ENCODE data around the gene MYO1D.

Gene MYO1D

DNA sequence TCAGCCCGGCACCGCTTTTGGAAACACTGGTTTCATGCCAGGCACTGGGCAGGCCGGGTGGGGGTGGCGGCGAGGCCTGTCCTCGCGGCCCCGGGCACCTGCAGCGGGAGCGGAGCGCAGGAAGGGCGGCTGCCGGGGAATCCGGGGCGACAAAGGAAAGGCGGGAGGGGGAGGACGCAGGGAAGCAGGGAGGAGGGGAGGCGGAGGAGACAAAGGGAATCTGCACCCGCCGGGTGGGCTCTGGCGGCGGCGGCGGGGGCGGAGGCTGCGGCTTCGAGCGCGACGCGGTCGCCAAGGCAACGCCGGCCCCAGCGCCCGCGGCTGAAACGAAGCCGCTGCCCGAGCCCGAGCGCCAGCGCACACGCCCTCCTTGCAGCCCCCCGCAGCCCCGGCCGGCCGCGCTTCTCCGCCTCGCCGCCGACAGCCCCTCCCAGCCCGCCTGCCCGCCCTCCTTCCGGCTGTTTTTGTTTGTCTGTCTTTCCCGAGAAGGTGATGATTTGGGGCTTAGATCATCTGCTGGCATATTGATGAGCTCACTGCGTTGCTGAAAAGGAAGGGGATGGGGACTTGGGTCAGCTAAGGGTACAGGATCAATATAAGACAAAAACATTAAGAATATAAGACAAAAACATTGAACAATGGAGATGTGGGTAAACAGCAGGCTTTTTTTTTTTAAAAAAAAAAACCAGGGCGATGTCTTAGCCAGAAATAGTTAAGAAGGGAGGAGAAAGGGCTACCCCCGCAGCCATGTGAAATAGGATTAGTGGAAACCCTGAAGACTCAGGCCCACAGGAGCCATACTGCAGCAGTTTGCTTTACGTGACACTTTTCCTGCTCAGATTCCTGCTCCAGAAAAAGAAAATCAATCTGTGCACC lies 357.5 kb downstream of the MYO1D start:
- peaks cover 8% of the 10 kb centered on the region for H3K36me3 ChIP-seq (replicated peaks; ENCODE audit: low read depth, low read length)
- H3K4me3 ChIP-seq (ENCODE audit: low read length): peak overlapping the region; percentile 72
- no peak overlapping the region; the same call in 1 of the 2 replicates for H3K27ac ChIP-seq (ENCODE audit: low read length)
- H3K4me2 ChIP-seq (ENCODE audit: low read length): peak overlapping the region; percentile 68
- TF ChIP-seq, protein P1, sequence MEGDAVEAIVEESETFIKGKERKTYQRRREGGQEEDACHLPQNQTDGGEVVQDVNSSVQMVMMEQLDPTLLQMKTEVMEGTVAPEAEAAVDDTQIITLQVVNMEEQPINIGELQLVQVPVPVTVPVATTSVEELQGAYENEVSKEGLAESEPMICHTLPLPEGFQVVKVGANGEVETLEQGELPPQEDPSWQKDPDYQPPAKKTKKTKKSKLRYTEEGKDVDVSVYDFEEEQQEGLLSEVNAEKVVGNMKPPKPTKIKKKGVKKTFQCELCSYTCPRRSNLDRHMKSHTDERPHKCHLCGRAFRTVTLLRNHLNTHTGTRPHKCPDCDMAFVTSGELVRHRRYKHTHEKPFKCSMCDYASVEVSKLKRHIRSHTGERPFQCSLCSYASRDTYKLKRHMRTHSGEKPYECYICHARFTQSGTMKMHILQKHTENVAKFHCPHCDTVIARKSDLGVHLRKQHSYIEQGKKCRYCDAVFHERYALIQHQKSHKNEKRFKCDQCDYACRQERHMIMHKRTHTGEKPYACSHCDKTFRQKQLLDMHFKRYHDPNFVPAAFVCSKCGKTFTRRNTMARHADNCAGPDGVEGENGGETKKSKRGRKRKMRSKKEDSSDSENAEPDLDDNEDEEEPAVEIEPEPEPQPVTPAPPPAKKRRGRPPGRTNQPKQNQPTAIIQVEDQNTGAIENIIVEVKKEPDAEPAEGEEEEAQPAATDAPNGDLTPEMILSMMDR (IDR thresholded peaks at IDR 0.05; ENCODE audit: low read depth, low read length): no peak
- no peak for TF ChIP-seq EZH2phosphoT487 (IDR thresholded peaks at IDR 0.05; ENCODE audit: low read depth)
- H4K20me1 ChIP-seq (ENCODE audit: insufficient read depth, low read length): peaks cover 59% of the 10 kb centered on the region
- peaks cover 86% of the 10 kb centered on the region for H3K4me1 ChIP-seq (ENCODE audit: low read length)
- peak overlapping the region; percentile 27; the same call in 1 of the 2 replicates for H3K9ac ChIP-seq (ENCODE audit: low read length)
- peaks cover 43% of the 10 kb centered on the region for H3K27me3 ChIP-seq (ENCODE audit: low read depth, low read length)
- no peaks in the 10 kb centered on the region for H3K9me3 ChIP-seq (ENCODE audit: insufficient read depth, low read length)
- H2AFZ ChIP-seq (ENCODE audit: low read depth, low read length): no peak overlapping the region
- no peaks in the 10 kb centered on the region for H3K79me2 ChIP-seq (ENCODE audit: low read length)

DNA sequence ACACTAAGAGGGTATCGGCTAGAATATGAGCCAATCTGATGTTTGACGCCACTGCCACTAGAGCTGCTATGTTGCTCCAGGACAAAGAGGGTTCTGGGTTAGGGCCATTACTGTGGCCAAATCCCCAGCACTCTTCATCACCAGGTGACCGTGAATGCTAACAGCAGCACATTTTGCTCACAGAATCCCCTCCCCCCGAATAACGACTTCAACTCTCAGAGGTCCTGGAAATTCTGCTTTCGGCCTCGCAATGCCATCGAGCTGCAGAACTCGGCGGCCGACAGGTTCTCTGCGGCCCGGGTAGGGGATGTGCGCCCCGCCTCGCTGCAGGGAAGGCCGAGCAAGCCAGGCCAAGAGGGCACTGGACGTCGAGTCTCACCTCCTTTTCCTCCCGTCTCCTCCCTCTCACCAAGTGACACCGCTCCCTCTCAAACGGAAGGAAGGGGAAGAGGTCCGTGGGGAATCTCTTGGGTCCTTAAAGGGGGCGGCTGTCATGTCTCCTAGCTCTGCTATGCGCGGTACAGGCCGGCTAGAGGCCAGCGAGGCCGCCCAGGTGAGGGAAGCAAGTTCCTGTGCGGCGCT lies 358.2 kb downstream of the MYO1D start:
- Histone ChIP-seq H3K36me3 (replicated peaks; ENCODE audit: low read depth, low read length) (peaks cover 8% of the 10 kb centered on the region), H3K79me2 (ENCODE audit: low read length) (no peaks in the 10 kb centered on the region), H3K9ac (ENCODE audit: low read length) (no peak overlapping the region), H3K27ac (ENCODE audit: low read length) (no peak overlapping the region), H4K20me1 (ENCODE audit: insufficient read depth, low read length) (peaks cover 57% of the 10 kb centered on the region), H3K4me1 (ENCODE audit: low read length) (peaks cover 79% of the 10 kb centered on the region), H3K27me3 (ENCODE audit: low read depth, low read length) (peaks cover 43% of the 10 kb centered on the region), H3K9me3 (ENCODE audit: insufficient read depth, low read length) (no peaks in the 10 kb centered on the region), H3K4me3 (ENCODE audit: low read length) (peak overlapping the region; percentile 72), H3K4me2 (ENCODE audit: low read length) (peak overlapping the region; percentile 68), H2AFZ (ENCODE audit: low read depth, low read length) (no peak overlapping the region)
- TF ChIP-seq EZH2phosphoT487 (IDR thresholded peaks at IDR 0.05; ENCODE audit: low read depth): no peak
- TF ChIP-seq, protein P1 (IDR thresholded peaks at IDR 0.05; ENCODE audit: low read depth, low read length): no peak

DNA sequence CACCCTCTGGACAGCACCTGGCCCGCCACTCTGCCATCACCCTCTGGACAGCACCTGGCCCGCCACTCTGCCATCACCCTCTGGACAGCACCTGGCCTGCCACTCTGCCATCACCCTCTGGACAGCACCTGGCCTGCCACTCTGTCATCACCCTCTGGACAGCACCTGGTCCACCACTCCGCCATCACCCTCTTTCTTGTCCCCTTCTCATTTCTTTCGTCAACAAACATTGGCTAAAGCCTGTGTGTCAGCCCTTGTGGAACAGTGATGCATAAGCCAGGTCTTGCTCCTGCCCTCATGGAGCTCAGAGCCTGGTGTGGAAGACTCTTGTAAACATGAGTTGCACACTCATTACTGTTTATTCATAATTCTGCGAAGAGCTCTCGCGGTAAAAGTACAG lies 358.9 kb downstream of the MYO1D start:
- H3K36me3 ChIP-seq (replicated peaks; ENCODE audit: low read depth, low read length): peaks cover 8% of the 10 kb centered on the region
- no peaks in the 10 kb centered on the region for H3K9me3 ChIP-seq (ENCODE audit: insufficient read depth, low read length)
- no peak overlapping the region for H2AFZ ChIP-seq (ENCODE audit: low read depth, low read length)
- no peak overlapping the region for H3K9ac ChIP-seq (ENCODE audit: low read length)
- no peaks in the 10 kb centered on the region for H3K79me2 ChIP-seq (ENCODE audit: low read length)
- TF ChIP-seq EZH2phosphoT487 (IDR thresholded peaks at IDR 0.05; ENCODE audit: low read depth): no peak
- TF ChIP-seq, protein P1 (IDR thresholded peaks at IDR 0.05; ENCODE audit: low read depth, low read length): no peak
- peaks cover 54% of the 10 kb centered on the region for H4K20me1 ChIP-seq (ENCODE audit: insufficient read depth, low read length)
- no peak overlapping the region for H3K4me3 ChIP-seq (ENCODE audit: low read length)
- H3K4me1 ChIP-seq (ENCODE audit: low read length): peaks cover 73% of the 10 kb centered on the region
- H3K4me2 ChIP-seq (ENCODE audit: low read length): no peak overlapping the region
- no peak overlapping the region for H3K27ac ChIP-seq (ENCODE audit: low read length)
- H3K27me3 ChIP-seq (ENCODE audit: low read depth, low read length): peaks cover 43% of the 10 kb centered on the region

All from OCI-LY3 (cell line).